ENCODE data around the gene UPP2. TPM values are rescaled to one million over a fixed set of nuclear protein-coding genes. Genes with fewer than 3 reads are reported as not detected.

Gene UPP2
- total RNA-seq, 4 donors from 2014 or later: not detected

- H3K9me3 ChIP-seq: no peaks in the 10 kb centered on the region
- H3K27me3 ChIP-seq: no peaks in the 10 kb centered on the region
- no peak overlapping the region for H3K4me3 ChIP-seq
- H3K27ac ChIP-seq: no peak overlapping the region
- intact Hi-C loops (cut with DNase I; ENCODE audit: low total_unique reads) (no loop called here), in situ Hi-C loops (cut with MboI; ENCODE audit: low sequenced_read_pairs in 4 of 4) (no loop called here)
- no peaks in the 10 kb centered on the region for H3K36me3 ChIP-seq
- DNase-seq (no peak), ATAC-seq (no peak)
- no peaks in the 10 kb centered on the region for H3K4me1 ChIP-seq
- TF ChIP-seq POLR2A (IDR thresholded peaks at IDR 0.05) (no peak), CTCF (IDR thresholded peaks at IDR 0.05 in 4 of 5, conservative IDR thresholded peaks at IDR 0.05 in 1 of 5) (no peak)
These were observed 29.3 kb downstream of the UPP2 start for GRCh38 chr2:158130832-158131473.

- no peak for TF ChIP-seq CTCF (IDR thresholded peaks at IDR 0.05 in 4 of 5, conservative IDR thresholded peaks at IDR 0.05 in 1 of 5)
- TF ChIP-seq POLR2A (IDR thresholded peaks at IDR 0.05): no peak
- in situ Hi-C loops (cut with MboI; ENCODE audit: low sequenced_read_pairs in 4 of 4): no loop called here
- H3K4me3 ChIP-seq: no peak overlapping the region
- no peaks in the 10 kb centered on the region for H3K36me3 ChIP-seq
- H3K9me3 ChIP-seq: no peaks in the 10 kb centered on the region
- no peaks in the 10 kb centered on the region for H3K27me3 ChIP-seq
- DNase-seq (no peak), ATAC-seq (no peak)
- intact Hi-C loops (cut with DNase I; ENCODE audit: low total_unique reads): no loop called here
- H3K27ac ChIP-seq: no peak overlapping the region
- no peaks in the 10 kb centered on the region for H3K4me1 ChIP-seq
These were observed 29.8 kb downstream of the UPP2 start for GRCh38 chr2:158131483-158131912.

- Histone ChIP-seq H3K4me3 (no peak overlapping the region), H3K27me3 (no peaks in the 10 kb centered on the region), H3K4me1 (no peaks in the 10 kb centered on the region), H3K27ac (no peak overlapping the region), H3K36me3 (no peaks in the 10 kb centered on the region), H3K9me3 (no peaks in the 10 kb centered on the region)
- ATAC-seq (no peak), DNase-seq (no peak)
- TF ChIP-seq CTCF (IDR thresholded peaks at IDR 0.05 in 4 of 5, conservative IDR thresholded peaks at IDR 0.05 in 1 of 5) (no peak), POLR2A (IDR thresholded peaks at IDR 0.05) (no peak)
- in situ Hi-C loops (cut with MboI; ENCODE audit: low sequenced_read_pairs in 4 of 4) (no loop called here), intact Hi-C loops (cut with DNase I; ENCODE audit: low total_unique reads) (no loop called here)
These were observed 30.4 kb downstream of the UPP2 start for GRCh38 chr2:158131919-158132566.

- in situ Hi-C loops (cut with MboI; ENCODE audit: low sequenced_read_pairs in 4 of 4): no loop called here
- Histone ChIP-seq H3K9me3 (no peaks in the 10 kb centered on the region), H3K27me3 (no peaks in the 10 kb centered on the region), H3K36me3 (no peaks in the 10 kb centered on the region), H3K27ac (no peak overlapping the region), H3K4me3 (no peak overlapping the region), H3K4me1 (no peaks in the 10 kb centered on the region)
- DNase-seq (no peak), ATAC-seq (no peak)
- intact Hi-C loops (cut with DNase I; ENCODE audit: low total_unique reads): no loop called here
- TF ChIP-seq CTCF (IDR thresholded peaks at IDR 0.05 in 4 of 5, conservative IDR thresholded peaks at IDR 0.05 in 1 of 5) (no peak), POLR2A (IDR thresholded peaks at IDR 0.05) (no peak)
These were observed 32.4 kb downstream of the UPP2 start for GRCh38 chr2:158134055-158134454.

Measured in gastrocnemius medialis (tissue), 4 donors.